Body of pancreas (tissue), 4 donors: Measurements from ENCODE around the gene DCAF8. TPM values are rescaled to one million over a fixed set of nuclear protein-coding genes. Genes with fewer than 3 reads are reported as not detected.
A peak's percentile ranks its signal among the peaks of the same experiment; 100 is the strongest.

Experiments used
- ATAC-seq: fragments of 150-250 bp; one replicate; pipeline ENCODE4 v1.9.1; 2016
- DNase-seq, 4 donors: peaks; one replicate each; pipeline ENCODE4 v3.0.0-alpha.2; 2019
- H3K27ac ChIP-seq, 4 donors: fragments of 200-600 bp; sonication (generic); 1 replicate in 3 of 4; 2 replicates in 1 of 4; pipeline versions ENCODE4 v1.5.1 to v1.6.1; 2016 to 2019; ENCODE audit warnings: mild to moderate bottlenecking in 1 of 4, mixed read lengths in 1 of 4, moderate library complexity in 1 of 4
- H3K27me3 ChIP-seq, 2 donors: fragments of 200-600 bp; sonication (generic); one replicate each; pipeline ENCODE4 v1.6.0; 2016; ENCODE audit warnings: mild to moderate bottlenecking in 1 of 2
- H3K36me3 ChIP-seq, 2 donors: fragments of 200-600 bp; sonication (generic); replicated peaks in 1 of 2; 2 replicates each; pipeline ENCODE4 v1.5.1; 2016; ENCODE audit warnings: low read depth in 2 of 2; ENCODE audit not compliant: insufficient read depth in 1 of 2
- H3K4me1 ChIP-seq: fragments of 200-600 bp; sonication (generic); one replicate; pipeline ENCODE4 v1.6.0; 2016
- H3K4me3 ChIP-seq, 2 donors: fragments of 200-600 bp; sonication (generic); 1 replicate in 1 of 2; 2 replicates in 1 of 2; pipeline ENCODE4 v1.5.1; 2016 to 2019
- H3K9me3 ChIP-seq, 3 donors: fragments of 200-600 bp; sonication (generic); 1 replicate in 2 of 3; 2 replicates in 1 of 3; pipeline ENCODE4 v1.5.1; 2016
- POLR2A ChIP-seq, 3 donors: fragments of 450-650 bp; IDR thresholded peaks; one replicate each; pipeline ENCODE4 v1.6.1; 2016; ENCODE audit warnings: antibody characterized with exemption in 3 of 3, mild to moderate bottlenecking in 2 of 3
- WGBS, 2 donors: methylation state at CpG; one replicate each; pipeline ENCODE4 v1.1.5; 2017; 5-methylcytosine and 5-hydroxymethylcytosine counted together
- intact Hi-C: fragments of 100-400 bp; cut with DNase I; formaldehyde crosslinking; loops from one replicate; pipeline ENCODE4 v1.15.1; 2023
- total RNA-seq, 2 donors: library from RNA; depleted of rRNA; stranded (reverse); fragments of >200 nt; gene quantifications; one replicate each; pipeline ENCODE4 v1.1.0, GENCODE V29; 2016
- TF ChIP-seq, protein P1 (sequence below), 7 experiments: fragments of 450-650 bp in 4 of 7; fragments of 200-600 bp in 3 of 7; sonication (generic) in 3 of 7; IDR thresholded peaks; one replicate each; pipeline ENCODE4 v1.5.1; 2016 to 2019; ENCODE audit warnings: antibody characterized with exemption in 7 of 7

DCAF8 gene
- total RNA-seq, 2 donors from 2014 or later = 123 to 190 TPM

GRCh38 chr1:160214481-160215140 is 47.7 kb downstream of the DCAF8 start:
- H3K27me3 ChIP-seq = no peaks in the 10 kb centered on the region
- ATAC-seq = no peak
- no peak for DNase-seq
- H3K4me3 ChIP-seq = no peak overlapping the region
- H3K4me1 ChIP-seq = peaks cover 24% of the 10 kb centered on the region
- peaks cover 6 to 45% of the 10 kb centered on the region in 2 donors for H3K36me3 ChIP-seq
- intact Hi-C loops = no loop called here
- 80% methylated on average over 3 of the region's 3 CpGs for WGBS, 2 donors
- H3K9me3 ChIP-seq = no peaks in the 10 kb centered on the region
- no peak overlapping the region for H3K27ac ChIP-seq
- no peak for TF ChIP-seq POLR2A (IDR thresholded peaks at IDR 0.05)
- TF ChIP-seq, protein P1, sequence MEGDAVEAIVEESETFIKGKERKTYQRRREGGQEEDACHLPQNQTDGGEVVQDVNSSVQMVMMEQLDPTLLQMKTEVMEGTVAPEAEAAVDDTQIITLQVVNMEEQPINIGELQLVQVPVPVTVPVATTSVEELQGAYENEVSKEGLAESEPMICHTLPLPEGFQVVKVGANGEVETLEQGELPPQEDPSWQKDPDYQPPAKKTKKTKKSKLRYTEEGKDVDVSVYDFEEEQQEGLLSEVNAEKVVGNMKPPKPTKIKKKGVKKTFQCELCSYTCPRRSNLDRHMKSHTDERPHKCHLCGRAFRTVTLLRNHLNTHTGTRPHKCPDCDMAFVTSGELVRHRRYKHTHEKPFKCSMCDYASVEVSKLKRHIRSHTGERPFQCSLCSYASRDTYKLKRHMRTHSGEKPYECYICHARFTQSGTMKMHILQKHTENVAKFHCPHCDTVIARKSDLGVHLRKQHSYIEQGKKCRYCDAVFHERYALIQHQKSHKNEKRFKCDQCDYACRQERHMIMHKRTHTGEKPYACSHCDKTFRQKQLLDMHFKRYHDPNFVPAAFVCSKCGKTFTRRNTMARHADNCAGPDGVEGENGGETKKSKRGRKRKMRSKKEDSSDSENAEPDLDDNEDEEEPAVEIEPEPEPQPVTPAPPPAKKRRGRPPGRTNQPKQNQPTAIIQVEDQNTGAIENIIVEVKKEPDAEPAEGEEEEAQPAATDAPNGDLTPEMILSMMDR (IDR thresholded peaks at IDR 0.05) = no peak

- ATAC-seq = no peak
- TF ChIP-seq, protein P1 (IDR thresholded peaks at IDR 0.05) = no peak
- no peak overlapping the region for H3K4me3 ChIP-seq
- DNase-seq = no peak
- no peaks in the 10 kb centered on the region for H3K27me3 ChIP-seq
- intact Hi-C loops = no loop called here
- WGBS, 2 donors = 85 to 86% methylated on average over 10 of the region's 10 CpGs
- H3K9me3 ChIP-seq = no peaks in the 10 kb centered on the region
- peak overlapping the region in 1 of 4 donors; percentile 52 for H3K27ac ChIP-seq
- peaks cover 39% of the 10 kb centered on the region for H3K4me1 ChIP-seq
- peaks cover 6 to 31% of the 10 kb centered on the region in 2 donors for H3K36me3 ChIP-seq
Observed at GRCh38 chr1:160211046-160211790, 51.1 kb downstream of the DCAF8 start.

- Histone ChIP-seq H3K27me3 (no peaks in the 10 kb centered on the region), H3K9me3 (no peaks in the 10 kb centered on the region), H3K4me3 (no peak overlapping the region), H3K27ac (peak overlapping the region in 3 of 4 donors; percentile 6 to 52 (median 50)), H3K4me1 (peaks cover 44% of the 10 kb centered on the region), H3K36me3 (peaks cover 6 to 27% of the 10 kb centered on the region in 2 donors)
- DNase-seq (no peak), ATAC-seq (no peak)
- TF ChIP-seq POLR2A (IDR thresholded peaks at IDR 0.05) = no peak
- TF ChIP-seq, protein P1 (IDR thresholded peaks at IDR 0.05) = no peak
- intact Hi-C loops = no loop called here
- WGBS, 2 donors = 42 to 51% methylated on average over 5 of the region's 5 CpGs
Observed at GRCh38 chr1:160210561-160210960, 51.8 kb downstream of the DCAF8 start.

DNA sequence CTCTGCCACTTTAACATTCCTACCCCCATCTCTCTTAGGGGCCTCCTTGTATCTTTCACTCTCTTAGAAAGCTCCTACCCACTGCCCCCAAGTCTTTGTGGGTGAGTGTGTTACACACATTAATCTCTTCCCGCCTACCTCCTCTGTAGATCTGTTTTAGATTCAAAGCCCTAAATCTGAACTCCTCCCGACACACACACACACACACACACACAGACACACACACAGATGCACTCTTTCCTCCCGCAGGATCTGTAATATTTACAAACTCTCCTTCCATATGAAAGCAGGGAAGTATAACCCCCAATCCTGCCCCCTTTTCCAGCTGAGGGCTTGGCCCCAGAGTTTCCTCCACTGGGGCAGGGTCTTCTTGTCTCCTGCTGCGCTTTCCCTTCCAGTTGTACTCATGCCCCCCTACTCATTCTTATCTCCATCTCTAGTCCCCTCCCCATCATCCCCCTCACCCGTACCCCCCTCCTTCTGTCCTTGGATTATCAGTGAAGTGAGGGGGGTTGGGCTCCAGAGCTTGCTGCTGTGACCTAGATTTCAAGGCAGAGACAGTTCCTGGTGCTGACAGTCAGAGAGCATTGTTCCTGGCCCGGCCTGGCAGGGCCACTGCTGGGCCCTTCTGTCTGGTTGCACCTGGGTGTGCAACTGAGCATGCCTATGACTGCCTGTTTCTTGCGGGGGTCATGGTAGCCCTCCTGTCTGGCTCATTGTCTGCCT is 52.9 kb downstream of the DCAF8 start:
- no peak for TF ChIP-seq POLR2A (IDR thresholded peaks at IDR 0.05)
- TF ChIP-seq, protein P1 (IDR thresholded peaks at IDR 0.05) = no peak
- Histone ChIP-seq H3K27ac (peak overlapping the region in 3 of 4 donors; percentile 7 to 52 (median 50)), H3K36me3 (peaks cover 6 to 22% of the 10 kb centered on the region in 2 donors), H3K4me1 (peaks cover 49% of the 10 kb centered on the region), H3K27me3 (no peaks in the 10 kb centered on the region), H3K9me3 (no peaks in the 10 kb centered on the region), H3K4me3 (no peak overlapping the region)
- intact Hi-C loops = no loop called here
- ATAC-seq = peak; percentile 33
- 49 to 50% methylated on average over 5 to 7 of the region's 7 CpGs for WGBS, 2 donors
- DNase-seq = peak; percentile 32 to 56 (median 53)
